HCT116 (cell line): ENCODE data around the gene MATK.

Experiments used
- POLR2A ChIP-seq: IDR thresholded peaks from 2 replicates; pipeline ENCODE4 v1.7.0; 2011; ENCODE audit warnings: borderline replicate concordance; ENCODE audit not compliant: insufficient read depth, insufficient read length; ENCODE audit errors: extremely low read depth
- RAD21 ChIP-seq: IDR thresholded peaks from 2 replicates; pipeline ENCODE4 v1.6.1; 2012; ENCODE audit warnings: low read depth, mild to moderate bottlenecking
- TF ChIP-seq, protein P1 (sequence below), 3 experiments: fragments of 200-600 bp in 1 of 3; sonication (generic) in 1 of 3; IDR thresholded peaks in 2 of 3; conservative IDR thresholded peaks in 1 of 3; 2 replicates each; pipeline ENCODE4 v1.5.1; 2012 to 2017; ENCODE audit warnings: low read depth in 2 of 3, low read length in 2 of 3, antibody characterized with exemption in 1 of 3, borderline replicate concordance in 1 of 3, control low read depth in 1 of 3, mild to moderate bottlenecking in 1 of 3, mixed read lengths in 1 of 3, mixed run types in 1 of 3, moderate library complexity in 1 of 3; ENCODE audit not compliant: insufficient read depth in 1 of 3

GRCh38 chr19:3740431-3740830 is 45.8 kb downstream of the MATK start:
- no peak for TF ChIP-seq RAD21
- TF ChIP-seq POLR2A = no peak
- TF ChIP-seq, protein P1, sequence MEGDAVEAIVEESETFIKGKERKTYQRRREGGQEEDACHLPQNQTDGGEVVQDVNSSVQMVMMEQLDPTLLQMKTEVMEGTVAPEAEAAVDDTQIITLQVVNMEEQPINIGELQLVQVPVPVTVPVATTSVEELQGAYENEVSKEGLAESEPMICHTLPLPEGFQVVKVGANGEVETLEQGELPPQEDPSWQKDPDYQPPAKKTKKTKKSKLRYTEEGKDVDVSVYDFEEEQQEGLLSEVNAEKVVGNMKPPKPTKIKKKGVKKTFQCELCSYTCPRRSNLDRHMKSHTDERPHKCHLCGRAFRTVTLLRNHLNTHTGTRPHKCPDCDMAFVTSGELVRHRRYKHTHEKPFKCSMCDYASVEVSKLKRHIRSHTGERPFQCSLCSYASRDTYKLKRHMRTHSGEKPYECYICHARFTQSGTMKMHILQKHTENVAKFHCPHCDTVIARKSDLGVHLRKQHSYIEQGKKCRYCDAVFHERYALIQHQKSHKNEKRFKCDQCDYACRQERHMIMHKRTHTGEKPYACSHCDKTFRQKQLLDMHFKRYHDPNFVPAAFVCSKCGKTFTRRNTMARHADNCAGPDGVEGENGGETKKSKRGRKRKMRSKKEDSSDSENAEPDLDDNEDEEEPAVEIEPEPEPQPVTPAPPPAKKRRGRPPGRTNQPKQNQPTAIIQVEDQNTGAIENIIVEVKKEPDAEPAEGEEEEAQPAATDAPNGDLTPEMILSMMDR (IDR thresholded peaks at IDR 0.05 in 2 of 3, conservative IDR thresholded peaks at IDR 0.05 in 1 of 3; ENCODE audit: borderline replicate concordance in 1 of 3, insufficient read depth in 1 of 3, low read depth in 2 of 3, low read length in 2 of 3) = no peak
